Sigmoid colon (tissue), 4 donors: ENCODE measurements around the gene IL4I1.

Experiments
- CTCF ChIP-seq, 4 experiments: fragments of 450-650 bp in 3 of 4; fragments of 200-600 bp in 1 of 4; IDR thresholded peaks; one replicate each; pipeline ENCODE4 v1.5.1; 2016 to 2019; ENCODE audit warnings: antibody characterized with exemption in 4 of 4, mild to moderate bottlenecking in 3 of 4, moderate library complexity in 2 of 4
- POLR2AphosphoS5 ChIP-seq, 4 donors: sonication (generic); formaldehyde crosslinking; IDR thresholded peaks; one replicate each; pipeline ENCODE4 v1.6.1; 2017; ENCODE audit warnings: antibody characterized with exemption in 4 of 4

- no peak for TF ChIP-seq CTCF (IDR thresholded peaks at IDR 0.05)
- TF ChIP-seq POLR2AphosphoS5 (IDR thresholded peaks at IDR 0.05) = no peak
Measured at GRCh38 chr19:49881672-49882394, 14.9 kb downstream of the IL4I1 start.
